HG03175 (cell line): ENCODE data around the gene ARX.

Experiments used
- ATAC-seq: cut with Tn5 transposase; IDR thresholded peaks from one replicate; pipeline ENCODE4 v1.9.1; 2021; ENCODE audit warnings: mild to moderate bottlenecking, moderate library complexity; ENCODE audit not compliant: unreplicated experiment

The ARX gene

DNA sequence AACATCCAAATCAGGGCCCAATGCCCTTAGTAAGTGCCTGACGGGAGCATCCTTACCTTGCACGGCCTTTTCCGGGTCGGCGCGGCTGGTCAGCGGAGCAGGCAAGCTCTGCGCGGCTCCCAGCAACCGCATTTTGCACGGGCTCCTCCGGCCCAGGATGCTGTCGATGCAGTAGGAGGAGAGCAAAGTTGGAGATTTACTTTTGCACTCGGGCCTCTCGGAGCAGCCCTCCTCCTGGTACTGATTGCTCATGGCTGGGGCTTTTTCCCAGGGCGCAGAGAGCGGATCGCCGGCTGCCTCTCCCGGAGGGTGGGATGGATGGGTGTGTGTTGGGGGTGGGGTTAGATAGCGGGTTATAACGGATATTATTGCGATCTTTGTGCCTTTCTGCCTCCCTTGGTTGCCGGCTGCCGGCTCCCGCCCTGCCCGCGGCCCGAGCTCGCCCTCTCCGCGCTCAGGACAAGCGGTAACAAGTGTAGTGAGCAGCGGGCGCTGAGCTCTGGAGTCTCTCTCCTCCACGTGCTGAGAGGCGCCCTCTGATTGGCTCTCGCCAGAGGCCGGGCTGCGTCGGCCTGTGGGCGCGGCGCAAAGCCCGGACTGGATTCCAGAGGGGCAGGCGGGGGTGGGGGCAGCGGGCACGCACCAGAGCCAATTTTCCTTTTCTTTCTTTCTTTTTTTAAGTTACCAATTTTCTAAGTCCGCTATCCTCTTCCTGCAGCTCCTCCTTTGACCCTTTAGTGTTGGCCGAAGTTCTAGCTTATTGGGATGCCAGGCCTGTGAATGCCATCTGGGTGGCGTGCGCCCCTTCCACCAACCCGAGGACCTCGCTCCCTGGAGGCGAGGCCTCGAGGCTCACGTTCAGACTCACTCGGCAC is at the start of gene ARX:
ARX (minus strand) TSS at position 480 of the 875 bp plus-strand sequence; CDS start at position 252, 228 bp downstream.
- ATAC-seq = peak; percentile 56

DNA sequence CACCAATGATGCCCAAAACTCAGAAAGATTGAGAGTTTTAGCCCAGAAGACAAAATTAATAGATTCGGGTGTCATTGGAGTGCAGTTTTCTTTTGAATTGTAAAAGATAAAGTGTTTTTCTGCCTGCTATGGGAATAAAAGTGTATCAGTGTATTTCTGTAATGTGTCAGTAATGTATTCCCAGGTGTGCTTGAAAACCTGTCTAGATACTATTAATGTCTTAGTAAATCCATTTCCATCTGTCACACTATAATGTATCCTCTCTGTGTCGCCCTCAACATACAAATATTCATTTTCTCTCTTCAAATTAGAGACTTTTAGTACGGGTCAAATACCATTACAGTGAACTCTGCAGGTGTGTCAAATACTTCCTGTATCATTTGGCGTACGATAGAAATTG is 43.5 kb upstream of the ARX start:
- no peak for ATAC-seq

GRCh38 chrX:25052798-25053534 is 37.2 kb upstream of the ARX start:
- ATAC-seq = no peak

DNA sequence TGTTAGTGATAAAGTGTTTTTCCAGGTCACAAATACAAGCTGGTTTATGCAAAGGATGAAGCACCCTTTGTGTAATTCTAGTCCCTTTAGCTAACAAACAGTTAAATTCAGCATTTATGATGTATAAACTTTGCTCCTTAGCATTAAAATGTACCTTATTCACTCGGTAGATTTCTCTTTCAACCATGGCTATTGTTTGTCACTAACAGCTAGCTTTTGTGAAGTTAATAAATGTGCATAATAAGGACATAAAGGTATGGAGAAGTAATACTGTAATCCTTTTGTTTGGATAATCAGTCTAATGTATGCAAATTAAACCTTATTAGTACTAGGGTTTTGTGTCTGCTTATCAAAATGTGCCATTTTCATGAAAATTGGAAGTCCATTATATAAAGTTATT is 34.2 kb upstream of the ARX start:
- no peak for ATAC-seq

GRCh38 chrX:25049357-25049756 is 33.6 kb upstream of the ARX start:
- no peak for ATAC-seq

- ATAC-seq = no peak
Observed at GRCh38 chrX:25048178-25048577, 32.4 kb upstream of the ARX start.

- ATAC-seq = no peak
Observed at GRCh38 chrX:25043192-25043591, 27.4 kb upstream of the ARX start.

GRCh38 chrX:25039036-25039435 is 23.3 kb upstream of the ARX start:
- no peak for ATAC-seq

DNA sequence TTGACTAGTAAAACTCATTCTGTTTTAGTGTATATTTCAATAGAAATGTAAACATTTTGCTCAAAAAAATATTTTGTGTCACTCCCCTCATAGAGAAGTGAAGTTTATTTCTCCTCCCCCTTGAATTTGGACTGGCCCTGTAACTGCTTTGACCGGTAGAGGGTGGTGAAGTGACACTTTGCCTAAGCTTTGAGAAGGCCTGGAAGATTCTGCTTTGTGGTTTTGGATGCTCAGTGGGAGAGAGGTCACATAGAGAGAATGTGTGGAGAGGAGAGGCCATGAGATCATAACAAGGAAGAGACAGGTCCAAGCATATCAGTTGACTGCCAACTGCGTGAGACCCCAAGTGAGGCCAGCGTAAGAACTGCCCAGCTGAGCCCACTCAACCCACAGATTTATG is 19.1 kb upstream of the ARX start:
- ATAC-seq = no peak

GRCh38 chrX:25029288-25029825 is 13.6 kb upstream of the ARX start:
- ATAC-seq = no peak

DNA sequence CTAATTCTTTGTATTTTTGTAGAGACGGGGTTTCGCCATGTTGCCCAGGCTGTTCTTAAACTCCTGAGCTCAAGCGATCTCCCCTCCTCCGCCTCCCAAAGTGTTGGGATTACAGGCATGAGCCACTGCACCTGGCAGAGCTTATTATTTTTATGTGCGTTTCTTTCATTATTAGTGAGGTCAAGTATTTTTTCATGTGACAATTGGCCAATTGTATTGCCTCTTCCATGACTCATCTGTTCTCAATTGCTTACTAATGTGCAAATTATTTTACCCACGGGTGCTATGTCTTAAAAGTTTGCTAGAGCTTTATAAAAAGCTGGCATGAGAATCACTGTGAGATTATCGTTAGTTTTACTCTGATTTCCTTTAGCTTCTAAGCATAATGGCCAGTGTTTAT is 13.0 kb upstream of the ARX start:
- no peak for ATAC-seq

DNA sequence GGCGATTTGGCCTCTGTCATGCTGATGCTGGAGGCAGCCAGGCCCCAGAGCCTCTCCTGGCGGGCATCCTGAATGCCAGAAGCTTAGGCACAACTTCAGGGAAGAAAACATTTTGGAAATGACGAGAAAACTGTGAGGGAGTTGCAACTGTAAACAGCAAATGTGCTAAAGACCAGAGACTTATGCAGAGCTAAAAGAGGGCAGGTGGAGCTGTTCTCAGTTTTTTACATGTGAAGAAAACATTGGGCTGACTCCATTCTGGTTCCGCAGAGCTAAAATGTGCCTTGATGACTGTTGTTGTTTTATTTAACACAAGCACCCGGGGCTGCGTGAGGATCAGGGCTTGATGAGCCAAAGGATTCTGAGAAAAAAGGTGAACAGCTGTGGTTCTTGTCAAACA is 10.8 kb upstream of the ARX start:
- no peak for ATAC-seq

GRCh38 chrX:25025615-25026014 is 9.8 kb upstream of the ARX start:
- no peak for ATAC-seq

DNA sequence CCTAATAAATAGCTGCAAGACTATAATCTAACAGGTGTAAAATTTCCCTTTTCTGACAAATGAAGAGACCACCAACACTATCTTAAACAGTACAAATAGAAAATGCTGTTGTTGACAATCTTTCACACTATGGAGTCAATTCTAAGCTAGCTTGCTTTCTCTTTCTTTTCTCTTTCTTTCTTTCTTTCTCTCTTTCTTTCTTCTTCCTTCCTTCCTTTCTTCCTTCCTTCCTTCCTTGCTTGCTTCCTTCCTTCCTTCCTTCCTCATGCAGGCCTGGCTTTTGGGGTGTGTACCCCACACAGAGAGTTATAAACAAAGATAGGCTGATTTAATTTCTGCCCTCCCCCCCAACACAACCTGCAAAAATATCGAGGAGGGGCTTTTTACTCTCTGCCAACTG is 8.1 kb upstream of the ARX start:
- no peak for ATAC-seq

DNA sequence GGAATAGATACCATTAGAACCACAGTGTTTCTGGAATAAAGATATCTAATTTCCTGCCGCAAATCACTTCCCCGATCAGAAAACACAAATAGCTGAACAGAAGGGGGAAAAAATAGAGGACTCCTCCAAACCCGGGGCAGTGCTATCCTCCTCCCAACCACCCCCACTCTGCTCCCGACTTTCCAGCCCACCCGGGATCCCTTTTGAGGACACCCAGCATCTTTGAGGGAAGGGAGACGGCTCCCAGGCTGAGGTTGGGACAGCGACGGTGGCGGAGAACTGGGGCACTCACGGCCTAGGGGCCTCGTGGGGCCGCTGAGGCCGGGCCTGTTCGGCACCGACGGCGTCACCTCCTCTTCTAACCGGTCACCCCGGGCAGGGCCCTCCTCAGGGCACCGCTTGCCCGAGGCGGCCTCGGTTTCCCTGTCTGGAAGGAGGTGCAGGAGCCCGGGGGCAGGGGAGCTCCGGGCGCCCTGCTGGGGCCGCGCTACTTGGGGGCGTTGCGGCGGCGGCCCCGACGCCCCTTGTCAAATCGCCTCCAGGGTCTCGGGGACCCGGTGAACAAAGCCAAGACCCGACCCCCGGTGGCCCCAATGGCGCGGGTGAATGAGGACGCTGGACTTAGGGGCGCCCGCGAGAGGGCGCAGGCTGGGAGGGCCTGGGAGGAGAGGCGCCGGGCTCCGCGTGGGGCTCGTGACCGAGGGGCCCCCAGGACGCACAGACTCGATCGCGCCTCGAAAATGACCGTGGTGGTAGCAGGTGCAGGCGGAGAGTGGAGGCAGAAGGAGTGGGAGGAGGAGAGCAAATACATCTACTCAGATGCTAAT is 6.9 kb upstream of the ARX start:
- no peak for ATAC-seq

GRCh38 chrX:25020905-25021449 is 5.2 kb upstream of the ARX start:
- ATAC-seq = peak; percentile 67

DNA sequence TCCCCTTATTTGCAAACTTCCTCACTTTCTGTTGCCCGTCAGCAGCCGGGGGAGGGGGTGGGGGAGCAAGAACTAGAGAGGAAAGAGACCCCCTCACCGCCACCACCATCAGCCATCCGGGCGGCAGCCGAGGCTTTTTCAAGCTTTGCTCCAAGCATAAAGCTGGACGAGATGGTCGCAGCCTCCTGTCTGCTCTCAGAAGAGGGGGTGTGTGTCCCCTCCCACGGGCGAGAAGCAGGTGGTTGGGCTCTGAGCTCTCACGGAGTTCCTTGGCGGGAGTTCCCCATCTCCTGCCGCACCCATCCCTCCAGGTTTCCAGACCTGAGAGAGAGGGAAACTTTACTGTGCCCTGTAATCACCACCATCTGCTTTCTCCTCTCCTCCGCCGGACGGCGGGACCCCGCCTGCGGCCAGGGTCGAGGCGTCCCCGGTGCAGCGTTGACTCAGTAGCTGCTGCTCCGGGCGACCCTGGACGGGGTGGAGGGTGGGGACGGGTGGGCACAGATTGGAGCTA is 4.7 kb upstream of the ARX start:
- ATAC-seq = peak; percentile 25

- ATAC-seq = no peak
Observed at GRCh38 chrX:25019707-25020390, 4.1 kb upstream of the ARX start.

DNA sequence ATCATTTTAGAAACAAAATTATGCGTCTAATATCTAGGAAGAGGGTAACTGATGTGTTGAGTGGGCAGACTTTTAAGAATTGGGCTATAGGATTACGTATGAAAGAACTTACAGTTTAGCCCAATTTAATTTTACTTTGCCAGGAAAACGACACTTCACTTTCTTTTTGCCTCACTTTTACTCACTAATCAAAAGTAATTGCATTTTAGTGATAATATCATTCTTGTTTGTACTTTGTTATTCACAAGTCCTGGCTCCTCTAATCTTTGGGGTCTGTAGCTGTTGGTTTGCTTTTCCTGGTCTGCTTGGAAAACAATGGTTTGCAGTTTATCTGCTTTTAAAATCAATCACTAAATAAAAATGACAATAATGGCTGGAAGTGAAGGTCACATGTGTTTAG is 2.9 kb upstream of the ARX start:
- no peak for ATAC-seq

DNA sequence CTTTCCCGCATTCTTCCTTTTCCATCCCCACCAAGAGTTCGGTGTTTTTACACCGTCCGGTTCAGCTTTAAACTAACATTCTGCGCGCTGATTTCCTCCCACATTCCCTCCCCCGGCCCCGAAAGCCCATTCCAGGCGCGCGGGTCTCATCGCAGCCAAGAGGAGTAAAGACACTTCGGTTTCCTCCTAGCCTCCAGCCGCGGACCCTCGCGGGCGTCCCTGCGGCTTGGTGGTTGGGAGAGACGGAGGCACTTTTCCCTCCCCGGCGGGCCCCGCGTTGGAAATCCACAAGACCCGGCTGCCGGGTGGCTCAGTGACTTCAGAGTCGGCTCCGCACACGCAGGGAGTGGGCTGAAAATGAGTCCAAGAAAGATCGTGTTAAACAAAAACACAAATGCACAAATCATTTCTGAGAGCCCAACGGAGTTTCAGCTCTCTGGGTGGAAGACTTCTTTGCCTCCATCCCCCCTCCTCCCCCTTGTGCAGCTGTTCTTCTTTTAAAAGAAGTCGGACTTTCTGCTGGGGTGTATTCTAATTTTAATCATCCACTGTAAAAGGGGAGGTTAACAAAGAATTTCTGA is 2.0 kb upstream of the ARX start:
- ATAC-seq = no peak
